Activated CD4-positive, alpha-beta T cell treated with anti-CD3 and anti-CD28 coated beads, Interleukin-2, amount 50 U/mL, for 1 hour (primary cell): ENCODE results near the gene STK17B.
A peak's percentile ranks its signal among the peaks of the same experiment; 100 is the strongest.

Experiments used
- DNase-seq: peaks from one replicate; pipeline ENCODE4 v3.0.0-alpha.2; 2020

Gene STK17B

DNA sequence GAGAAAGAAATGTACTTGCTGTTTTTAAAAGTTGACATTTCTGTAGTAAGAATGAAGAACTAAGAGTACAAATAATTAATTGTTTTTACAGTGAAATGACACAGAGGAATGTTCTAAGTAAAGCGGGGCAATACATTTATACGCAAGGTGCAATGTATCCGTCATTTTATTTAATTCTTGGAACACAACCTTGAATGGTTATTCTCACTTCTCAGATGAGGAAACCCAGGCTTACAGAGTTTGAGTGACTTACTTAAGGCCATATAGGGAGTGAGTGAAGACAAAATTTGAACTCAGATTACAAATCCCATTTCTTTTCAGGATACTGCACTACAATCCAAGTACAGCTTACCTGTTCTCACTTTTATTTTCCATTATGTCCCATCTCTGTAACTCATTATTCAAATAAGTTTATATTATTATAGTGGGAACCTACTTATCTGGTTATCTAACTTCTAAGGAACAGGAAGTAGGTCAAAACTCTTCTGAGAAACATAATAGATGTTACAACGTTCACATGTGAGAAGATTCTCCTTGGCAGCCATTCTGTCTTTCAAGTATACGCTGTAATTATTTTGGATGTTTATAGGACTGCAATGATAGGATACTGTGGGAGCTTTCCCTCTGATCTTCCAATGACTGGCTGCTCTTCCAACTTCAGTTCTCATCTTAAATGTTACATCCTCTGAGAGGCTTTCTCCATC is 12.3 kb upstream of the STK17B start:
- no peak for DNase-seq

DNA sequence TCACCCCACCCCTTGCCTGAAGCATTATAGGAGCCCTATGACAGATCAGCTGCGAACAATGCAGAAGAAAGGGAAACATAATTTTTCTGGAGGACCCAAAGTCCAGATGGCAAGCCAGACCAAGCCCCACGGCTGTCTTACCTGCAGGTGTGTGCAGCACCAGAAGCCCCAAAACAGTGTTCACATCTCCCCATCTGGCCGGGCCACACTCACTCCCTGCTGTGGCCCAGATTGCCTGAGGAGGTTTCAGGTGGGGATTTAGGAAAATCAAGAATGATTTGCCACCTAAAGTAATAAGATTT is 11.7 kb upstream of the STK17B start:
- no peak for DNase-seq

DNA sequence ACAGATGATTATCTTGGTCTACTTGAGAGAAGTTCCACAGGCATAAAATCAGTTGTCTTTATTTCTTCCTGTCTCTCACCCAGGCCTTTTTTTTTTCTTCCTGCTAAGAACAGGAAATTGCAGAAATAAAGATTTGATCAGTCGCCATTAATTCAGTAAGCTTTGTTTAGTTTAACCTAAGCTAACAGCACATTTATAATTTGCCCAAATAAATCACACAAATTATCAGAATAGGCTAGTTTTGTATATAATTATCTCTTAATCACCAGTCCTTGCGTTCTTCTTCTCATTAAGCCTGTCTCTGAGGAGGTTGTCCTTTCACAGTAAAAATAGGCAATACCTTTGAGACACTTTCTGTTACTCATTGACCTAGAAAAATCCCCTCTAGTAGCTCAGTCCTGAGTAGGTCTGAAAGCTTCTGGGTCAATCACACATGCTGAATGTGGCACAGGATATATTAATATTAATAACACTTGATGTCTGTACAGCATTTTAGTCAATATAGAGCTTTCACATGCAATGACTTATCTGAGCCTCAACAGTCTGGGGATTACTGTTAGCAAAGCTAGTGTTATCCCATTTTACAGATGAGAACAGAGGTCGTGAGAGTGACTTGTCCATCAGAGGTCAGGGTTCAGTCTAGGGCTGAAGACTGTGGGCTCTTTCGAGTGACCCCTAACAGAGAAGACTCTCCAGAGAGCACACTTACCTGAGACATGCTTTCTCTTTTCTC is 11.2 kb upstream of the STK17B start:
- no peak for DNase-seq

DNA sequence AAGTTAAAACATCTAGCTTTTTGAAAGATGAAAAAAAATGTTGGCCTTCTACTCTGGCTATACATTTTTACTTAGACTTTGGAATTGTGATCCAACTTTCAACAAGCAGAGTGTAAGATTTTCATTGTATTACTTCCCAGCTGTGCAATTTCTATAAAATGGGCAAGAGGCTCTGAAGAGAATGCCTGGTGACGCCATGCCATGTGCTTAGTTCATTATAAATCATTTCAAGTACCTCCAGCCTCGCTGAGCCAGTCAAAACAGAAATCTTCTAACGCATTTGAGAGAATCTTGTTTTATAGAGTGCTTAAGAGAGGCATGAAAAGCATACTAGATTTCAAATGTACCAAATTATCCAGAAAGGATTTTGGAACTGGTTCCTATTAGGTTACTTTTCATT is 10.1 kb upstream of the STK17B start:
- DNase-seq: no peak

DNA sequence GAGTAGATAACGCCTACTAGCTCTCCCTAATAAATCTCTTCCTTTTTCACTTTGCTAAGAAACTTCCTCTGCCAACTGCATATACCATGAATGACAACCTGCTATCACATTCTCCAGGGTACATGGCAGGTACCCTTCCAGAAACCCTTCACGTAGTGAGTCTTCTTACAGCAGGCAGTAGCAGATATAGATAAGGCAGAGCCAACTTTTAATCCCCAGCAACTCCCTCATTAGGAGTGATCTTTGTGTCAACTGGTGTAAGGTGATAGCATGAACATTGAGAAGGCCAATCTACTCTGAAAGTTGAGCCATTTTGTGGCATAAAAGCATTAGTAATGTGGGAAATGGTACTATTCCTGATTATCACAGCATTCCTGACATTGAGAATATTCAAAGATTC is 5.7 kb upstream of the STK17B start:
- DNase-seq: no peak

DNA sequence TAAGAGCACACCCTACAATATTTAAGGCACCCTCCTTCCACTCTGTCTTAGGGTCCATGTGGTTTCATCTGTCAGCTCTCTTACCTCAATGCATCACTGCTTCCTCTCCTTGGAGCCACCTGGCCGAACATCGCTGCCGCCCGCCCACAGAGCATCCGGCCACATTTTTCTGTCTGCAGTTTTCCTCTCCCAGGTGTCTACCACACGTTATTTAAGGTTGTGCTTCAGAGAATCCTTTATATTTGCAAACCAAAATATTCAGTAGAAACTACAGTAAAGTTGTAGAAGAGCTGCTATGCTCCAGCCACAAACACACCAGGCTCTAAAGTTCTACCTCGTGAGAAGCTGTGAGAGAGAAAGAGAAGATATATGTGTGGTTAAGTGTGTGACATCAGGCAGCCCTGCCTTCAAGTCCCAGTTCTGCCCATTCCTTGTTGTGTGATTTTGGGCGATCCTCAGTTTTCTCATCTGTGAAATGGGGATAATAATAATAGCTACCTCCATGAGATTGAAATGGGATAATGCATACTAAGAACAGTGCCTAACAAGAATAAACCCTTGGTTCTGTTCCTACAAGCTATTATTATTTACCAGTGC is 4.9 kb upstream of the STK17B start:
- peak; percentile 83 for DNase-seq

DNA sequence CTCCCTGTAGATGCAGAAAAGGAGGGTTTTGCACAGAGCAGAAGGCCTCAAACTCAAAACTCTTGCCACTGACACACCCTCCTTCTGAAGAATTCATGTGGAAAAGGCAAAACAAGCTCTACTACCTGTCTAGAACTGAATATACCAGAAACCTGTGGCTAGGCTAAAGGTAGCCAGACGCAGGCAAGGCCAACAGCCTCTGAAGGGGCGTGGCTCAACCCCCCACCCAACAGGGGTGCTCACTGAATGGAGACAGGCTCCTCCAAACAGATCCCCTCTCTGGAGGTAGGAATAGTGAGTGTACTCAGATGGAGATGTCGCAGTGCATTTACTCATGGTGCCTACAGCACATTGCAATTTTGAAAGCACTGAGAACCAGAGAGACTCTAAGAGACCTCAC is 3.0 kb upstream of the STK17B start:
- DNase-seq: no peak

DNA sequence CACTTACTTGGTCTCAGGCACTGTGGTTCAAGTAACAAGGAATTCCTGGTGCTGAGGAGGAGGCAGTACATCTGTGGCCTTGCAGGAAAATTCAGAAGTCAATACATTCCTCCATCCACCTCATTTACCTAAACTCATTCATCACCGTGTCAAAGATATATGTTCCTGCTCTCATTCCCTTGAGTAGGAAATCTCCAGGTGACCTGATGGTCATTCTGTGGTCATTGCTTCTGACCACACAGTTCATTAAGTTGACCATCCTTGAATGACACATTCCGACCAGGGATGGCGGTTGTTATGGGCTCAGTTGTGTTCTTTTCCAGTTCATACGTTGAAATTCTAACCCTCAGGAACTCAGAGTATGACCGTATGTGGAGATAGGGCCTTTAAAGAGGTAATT is 2.1 kb upstream of the STK17B start:
- no peak for DNase-seq

DNA sequence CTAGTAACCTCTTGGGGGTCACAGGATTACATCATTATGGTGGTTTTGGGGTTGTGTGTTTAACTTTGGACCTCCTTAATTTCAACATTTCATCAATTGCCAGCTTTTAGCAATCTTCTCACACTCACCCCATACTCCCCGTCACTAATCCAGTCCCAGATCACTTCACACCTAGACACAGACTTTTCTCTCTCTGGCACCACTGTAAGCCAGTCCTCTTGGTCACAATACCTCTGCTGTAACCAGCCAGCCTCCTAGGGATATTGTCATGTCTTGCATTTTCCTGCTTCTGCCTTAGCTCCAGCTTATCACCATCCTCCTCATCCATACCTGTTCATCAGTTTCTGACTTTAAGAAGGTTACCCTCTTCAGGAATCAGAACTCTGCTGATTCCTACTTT is 1.6 kb upstream of the STK17B start:
- no peak for DNase-seq

DNA sequence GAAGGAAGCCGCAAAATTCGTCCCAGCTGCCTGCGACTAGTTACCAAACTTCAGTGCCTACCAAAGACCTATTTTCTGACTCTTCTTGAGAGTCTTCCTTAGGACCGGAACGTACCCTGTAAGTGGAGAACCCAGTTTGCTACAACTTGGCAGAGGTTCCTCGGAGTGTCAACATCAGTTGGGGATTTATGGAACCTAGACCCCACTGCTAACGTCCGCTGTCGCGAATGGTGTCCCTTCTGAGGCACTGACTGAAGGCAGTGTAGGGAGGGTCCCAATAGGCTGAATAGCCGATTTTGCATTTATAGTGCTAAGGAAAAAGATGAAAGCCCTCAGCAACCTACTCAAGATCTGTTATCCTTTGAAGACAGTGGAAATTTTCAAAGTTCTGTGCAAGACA is 568 bp upstream of the STK17B start:
- no peak for DNase-seq

DNA sequence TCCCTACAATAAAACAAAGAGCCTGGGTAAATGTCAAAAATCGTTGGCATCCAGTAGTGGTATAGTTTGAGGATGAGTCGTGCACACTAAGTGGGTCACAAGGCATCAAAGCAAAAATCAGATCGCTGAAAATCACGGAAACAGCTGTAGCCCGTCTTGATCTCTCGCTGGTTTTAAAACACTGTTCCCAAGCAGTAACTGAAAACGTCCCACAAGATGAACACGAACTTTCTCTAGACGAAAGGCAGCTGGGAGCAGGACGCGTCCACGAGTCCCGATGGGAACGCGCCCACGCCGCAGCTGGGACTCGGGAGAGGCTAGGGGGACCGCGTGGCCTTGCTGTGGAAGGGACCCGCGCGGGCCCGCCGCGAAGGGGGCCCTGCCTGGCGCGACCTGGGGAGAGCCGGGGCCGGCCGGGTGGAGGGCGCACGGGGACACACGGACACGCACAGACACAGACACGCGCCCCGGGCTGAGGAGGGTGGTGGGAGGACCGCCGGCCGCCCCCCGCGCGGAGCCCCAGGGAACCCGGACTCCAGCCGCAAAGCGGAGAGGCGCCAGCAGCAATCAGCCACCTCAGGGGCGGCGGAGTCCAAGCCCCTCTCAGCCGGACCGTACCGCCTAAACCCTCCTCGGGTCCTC is 651 bp downstream of the STK17B start:
- DNase-seq: no peak

DNA sequence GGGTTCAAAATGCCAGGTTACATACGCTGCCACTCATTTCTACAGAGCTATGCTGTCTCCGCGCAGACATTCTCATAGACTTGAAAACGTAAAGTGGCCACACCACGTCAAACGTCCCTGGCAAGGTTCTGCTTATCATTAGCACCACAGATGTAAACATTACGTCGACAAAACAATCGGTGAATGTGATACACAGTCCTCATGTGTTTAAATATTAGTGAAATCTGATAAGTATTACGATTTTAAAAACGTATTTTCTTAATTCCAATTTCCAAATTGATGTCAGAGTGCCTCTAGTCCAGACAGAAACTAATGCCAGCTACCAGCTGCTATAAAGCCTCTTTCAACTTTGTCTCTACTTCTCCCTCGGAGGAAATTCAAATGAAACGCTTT is 1.2 kb downstream of the STK17B start:
- peak; percentile 46 for DNase-seq

DNA sequence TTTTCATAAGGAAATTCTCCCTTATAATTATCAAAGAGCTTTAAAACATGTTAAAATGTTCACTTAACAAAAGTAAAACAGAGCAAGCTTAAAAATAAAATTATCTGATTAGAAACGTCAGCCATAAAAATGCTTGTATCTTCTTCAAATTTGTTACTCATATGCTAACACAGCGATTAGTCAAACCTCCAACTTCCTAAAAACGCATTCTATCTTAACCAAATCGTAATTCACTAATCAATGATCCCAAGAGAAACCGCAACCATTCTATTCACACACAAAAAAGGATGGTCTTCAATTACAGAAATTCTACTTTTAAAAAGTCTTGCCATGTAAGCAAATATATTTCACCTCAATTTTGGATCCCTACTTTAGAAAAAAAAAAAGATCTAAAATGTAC is 1.9 kb downstream of the STK17B start:
- DNase-seq: no peak

DNA sequence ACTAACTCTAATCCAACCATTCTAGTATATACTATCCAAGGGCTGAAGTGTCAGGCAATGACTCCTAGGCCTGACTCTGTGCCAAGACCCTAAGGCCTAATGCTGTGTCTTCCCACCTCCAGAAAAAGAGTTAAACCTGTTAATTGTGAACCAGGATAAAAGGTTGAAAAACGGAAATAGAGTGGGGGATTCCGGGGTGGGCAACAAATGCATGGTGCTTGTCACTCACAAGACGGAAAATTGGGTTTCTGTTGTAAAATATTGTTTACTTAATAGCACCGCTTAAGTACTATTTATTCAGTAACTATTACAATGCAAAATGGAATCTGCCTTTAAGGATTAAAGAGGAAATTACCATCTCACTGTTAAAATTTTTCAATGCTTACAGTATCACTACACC is 3.2 kb downstream of the STK17B start:
- no peak for DNase-seq

DNA sequence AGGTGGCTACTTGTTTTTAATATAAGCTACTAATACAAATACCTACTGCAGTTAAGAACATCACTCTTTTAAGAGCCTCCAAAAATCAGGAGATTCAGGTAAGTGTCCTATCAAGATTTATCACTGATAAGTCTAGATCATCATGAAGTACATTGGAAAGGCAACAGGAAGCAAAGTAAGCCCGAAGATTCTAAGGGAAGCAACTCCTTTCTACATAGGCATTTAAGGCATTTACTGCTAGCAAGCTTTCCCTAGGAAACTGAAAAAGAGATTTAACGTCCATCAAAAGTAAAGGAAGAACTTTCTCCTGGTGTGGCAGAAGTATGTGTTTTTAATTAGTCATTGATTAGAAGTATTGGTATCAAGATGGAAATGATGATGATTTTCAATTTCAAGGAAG is 3.7 kb downstream of the STK17B start:
- no peak for DNase-seq

DNA sequence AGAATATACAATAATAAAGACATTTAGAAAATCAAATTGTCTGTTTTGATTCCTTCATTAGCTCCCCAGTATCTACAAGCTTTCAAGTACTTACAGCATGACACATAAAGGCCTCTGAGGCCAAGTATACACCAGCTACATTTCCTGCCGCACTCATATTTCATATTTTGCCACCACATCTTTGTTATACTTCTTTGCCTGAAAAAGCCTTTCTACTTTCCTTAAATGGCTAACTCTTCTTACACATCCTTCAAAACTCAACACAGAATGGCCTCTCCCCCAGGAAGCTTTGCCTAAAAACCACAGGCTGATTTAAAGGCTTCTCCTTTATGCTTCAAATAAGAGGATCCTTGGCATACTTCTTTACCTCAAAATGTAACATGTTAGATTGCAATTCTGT is 4.5 kb downstream of the STK17B start:
- no peak for DNase-seq

DNA sequence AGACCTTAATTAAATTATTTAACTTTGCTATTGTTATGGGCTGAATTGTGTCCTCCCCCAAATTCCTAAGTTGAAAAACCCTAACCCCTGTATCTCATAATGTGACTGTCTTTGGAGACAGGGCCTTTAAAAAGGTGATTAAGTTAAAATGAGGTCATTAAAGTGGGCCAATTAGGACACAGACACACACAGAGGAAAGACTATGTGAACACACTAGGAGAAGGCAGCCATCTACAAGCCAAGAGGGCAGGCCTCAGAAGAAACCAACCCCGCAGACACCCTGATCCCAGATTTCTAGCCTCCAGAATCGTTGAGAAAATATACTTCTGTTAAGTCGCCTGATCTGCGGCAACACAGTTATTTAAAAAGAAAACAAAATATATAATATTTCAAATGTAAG is 6.4 kb downstream of the STK17B start:
- DNase-seq: no peak

DNA sequence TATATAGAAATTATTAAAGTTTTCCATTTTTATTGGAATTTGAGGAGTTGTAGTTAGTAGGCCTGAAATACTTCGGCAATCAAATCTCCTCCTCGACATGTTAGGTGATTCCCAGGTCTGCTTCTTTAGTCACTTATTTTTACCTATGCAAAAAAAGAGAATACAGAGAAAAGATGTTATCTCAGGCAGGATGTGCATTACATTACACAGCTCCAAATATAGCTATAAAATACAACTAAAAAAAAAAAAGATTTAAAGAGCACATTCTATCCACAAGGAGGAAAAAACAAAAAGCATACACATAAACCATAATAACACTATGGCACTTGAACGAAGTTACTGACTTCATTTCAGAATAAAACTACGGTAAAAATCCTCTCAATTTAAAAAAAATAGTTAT is 8.1 kb downstream of the STK17B start:
- DNase-seq: no peak

DNA sequence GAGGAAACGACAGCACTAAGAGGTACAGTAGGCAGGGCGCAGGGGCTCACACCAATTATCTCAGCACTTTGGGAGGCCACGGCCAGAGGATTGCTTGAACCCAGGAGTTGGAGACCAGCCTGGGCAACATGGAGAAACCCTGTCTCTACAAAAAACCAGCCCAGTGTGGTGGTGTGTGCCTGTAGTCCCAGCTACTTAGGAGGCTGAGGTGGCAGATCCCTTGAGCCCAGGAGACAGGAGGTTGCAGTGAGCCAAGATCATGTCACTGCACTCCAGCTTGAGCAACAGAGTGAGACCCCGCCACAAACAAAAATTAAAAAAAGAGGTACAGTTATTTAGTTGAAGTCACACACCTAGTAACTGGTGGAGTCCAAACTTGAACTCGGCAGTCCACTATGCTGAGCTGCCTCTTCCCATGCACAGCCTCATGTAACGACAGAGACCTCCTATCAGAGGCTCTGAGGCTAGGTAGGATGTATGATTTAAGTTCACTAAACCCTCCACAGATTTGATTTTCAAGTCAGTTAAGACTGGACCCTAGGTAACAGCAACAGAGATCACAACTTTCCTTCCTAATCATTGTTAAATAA is 8.7 kb downstream of the STK17B start:
- no peak for DNase-seq

DNA sequence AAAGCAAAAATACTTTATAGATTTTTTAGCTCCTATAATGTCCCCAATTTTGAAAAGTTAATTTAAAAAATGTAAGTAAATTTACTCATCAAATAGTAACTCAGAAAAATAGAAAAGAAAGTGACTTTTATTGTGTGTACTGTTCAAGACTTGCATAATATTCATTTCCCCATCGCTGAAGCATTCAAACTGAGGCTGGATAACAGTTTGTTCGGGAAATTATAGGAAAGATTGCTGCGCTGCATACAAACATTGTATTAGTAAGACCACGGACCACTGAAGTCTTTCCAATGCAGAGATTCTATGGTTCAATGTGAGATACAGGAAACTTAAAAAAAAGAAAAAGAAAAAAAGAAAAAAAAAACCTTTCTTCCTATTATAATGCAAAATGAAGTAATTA is 10.4 kb downstream of the STK17B start:
- DNase-seq: no peak

DNA sequence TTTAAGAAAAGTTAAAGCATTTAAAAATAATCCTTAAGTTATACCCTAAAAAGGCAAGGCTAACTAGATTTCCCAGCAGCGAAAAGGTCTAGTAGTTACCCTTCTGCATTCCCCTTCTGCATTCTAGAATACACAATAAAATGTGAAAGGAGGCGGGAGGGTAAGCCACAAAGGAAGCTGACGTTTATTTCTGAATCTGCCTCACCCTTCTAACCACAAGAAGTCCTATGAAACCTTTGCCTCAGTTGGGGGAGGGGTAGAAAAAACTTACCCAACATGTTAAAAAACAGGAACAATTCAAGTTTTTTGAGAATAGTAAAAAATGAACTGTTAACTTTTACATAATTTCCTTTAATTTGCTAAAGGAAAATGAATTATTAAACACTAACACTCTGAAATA is 11.3 kb downstream of the STK17B start:
- DNase-seq: no peak

DNA sequence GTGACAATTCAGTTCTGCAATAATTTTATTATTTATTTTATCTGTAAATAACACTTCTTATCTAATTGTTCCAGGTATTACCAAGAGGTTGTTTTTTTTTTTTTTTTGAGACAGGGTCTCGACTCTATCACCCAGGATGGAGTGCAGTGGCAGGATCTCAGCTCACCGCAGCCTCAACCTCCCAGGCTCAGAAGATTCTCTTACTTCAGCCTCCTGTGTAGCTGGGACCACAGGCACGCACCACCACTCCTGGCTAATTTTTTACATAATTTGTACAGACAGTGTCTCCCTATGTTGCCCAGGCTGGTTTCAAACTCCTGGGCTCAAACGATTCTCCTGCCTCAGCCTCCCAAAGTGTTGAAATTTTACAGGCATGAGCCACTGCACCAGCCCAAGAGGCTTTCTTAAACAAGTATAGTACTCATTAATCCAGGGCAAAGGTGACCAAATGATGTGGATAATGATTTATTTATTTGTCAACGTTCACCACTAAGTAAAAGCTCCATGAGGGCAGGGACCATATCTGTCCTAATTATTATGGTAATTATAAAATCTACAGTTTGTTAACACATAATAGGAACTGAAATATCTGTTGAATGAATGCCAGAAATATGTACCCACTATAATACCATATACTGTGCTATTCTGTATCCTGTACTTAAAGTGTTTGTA is 12.0 kb downstream of the STK17B start:
- no peak for DNase-seq

DNA sequence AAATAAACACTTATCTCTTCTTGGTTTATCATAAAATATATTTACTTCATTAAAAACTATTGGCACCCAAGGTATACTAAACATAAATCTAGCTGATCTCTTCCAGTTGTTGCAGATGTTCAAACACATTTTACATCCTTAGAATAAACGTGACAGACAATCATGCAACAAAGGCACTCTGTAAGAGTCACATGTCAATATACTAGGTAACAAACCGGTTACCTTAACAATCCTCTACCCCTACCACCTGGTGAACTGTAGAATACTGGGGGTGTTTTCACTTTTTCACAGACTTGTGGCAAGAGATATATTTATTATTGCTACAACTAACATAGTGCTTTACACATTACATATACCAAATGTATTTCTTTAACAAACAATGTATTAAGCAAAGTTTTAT is 15.8 kb downstream of the STK17B start:
- no peak for DNase-seq
